ENCODE measurements around the gene TCF12. TPM values are rescaled to one million over a fixed set of nuclear protein-coding genes. Genes with fewer than 3 reads are reported as not detected.
"Not testable (repeated sequence)": the region's sequence is repeated elsewhere in the genome, so short reads cannot be mapped to it uniquely, and the experiment has no call there.

Gene TCF12
- total and polyA plus RNA-seq, 5 experiments from 2014 or later: 43.2 to 77.3 (median 54.3) TPM

DNA sequence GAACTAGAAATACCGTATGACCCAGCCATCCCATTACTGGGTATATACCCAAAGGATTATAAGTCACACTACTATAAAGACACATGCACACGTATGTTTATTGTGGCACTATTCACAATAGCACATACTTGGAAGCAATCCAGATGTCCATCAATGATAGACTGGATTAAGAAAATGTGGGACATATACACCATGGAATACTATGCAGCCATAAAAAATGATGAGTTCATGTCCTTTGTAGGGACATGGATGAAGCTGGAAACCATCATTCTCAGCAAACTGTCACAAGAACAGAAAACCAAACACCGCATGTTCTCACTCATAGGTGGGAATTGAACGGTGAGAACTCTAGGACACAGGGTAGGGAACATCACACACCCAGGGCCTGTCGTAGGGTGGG lies 36.6 kb downstream of the TCF12 start:
- H3K36me3 Mint-ChIP-seq: peaks cover 9 to 32% (median 21%) of the 10 kb centered on the region in 3 donors
- ATAC-seq, H3K4me3 Mint-ChIP-seq, DNase-seq, H3K27me3 Mint-ChIP-seq, H3K27ac Mint-ChIP-seq: not testable (repeated sequence)
- POLR2A ChIA-PET: interaction anchor here (0.9 kb wide), 1 partner anchor 36 kb away, joined by 4 read pairs; no protein-coding TSS in a partner anchor
- H3K4me1 Mint-ChIP-seq: peaks cover 17 to 45% (median 38%) of the 10 kb centered on the region in 4 donors
- peaks cover 0 to 38% (median 12%) of the 10 kb centered on the region in 9 donors for H3K9me3 Mint-ChIP-seq

DNA sequence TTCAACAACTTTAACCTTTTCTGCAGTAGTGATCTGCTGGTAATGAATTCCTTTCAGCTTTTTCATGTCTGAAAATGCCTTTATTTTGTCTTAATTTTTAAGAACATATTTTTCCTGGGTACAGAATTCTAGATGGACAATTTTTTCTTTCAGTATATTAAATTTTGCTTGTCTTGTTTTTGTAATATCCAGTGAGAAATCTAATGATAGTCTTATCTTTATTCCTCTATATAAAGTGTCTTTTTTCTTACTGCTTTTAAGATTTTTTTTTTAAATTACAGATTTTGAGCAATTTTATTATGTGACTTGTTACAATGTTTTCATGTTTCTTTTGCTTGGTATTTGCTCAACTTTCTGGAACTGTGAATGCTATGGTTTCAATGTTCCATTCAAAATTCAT lies 38.1 kb downstream of the TCF12 start:
- H3K4me1 Mint-ChIP-seq: peaks cover 14 to 43% (median 30%) of the 10 kb centered on the region in 4 donors
- POLR2A ChIA-PET: no interaction called here

GRCh38 chr15:56957812-56958406 lies 39.5 kb downstream of the TCF12 start:
- Mint-ChIP-seq H3K27ac (peak overlapping the region in 8 of 10 donors; percentile 11 to 46 (median 32)), H3K4me1 (peaks cover 13 to 50% (median 34%) of the 10 kb centered on the region in 4 donors), H3K27me3 (no peaks in the 10 kb centered on the region), H3K36me3 (peaks cover 9 to 27% (median 14%) of the 10 kb centered on the region in 3 donors), H3K4me3 (peak overlapping the region in 6 of 10 donors; percentile 7 to 60 (median 40)), H3K9me3 (peaks cover 0 to 38% (median 12%) of the 10 kb centered on the region in 9 donors)
- DNase-seq (no peak), ATAC-seq (peak in 1 of 2 donors; percentile 38)
- POLR2A ChIA-PET: no interaction called here

More for the DNA sequence above, 38.1 kb downstream of the TCF12 start:
- Mint-ChIP-seq H3K36me3 (peaks cover 9 to 29% (median 16%) of the 10 kb centered on the region in 3 donors), H3K4me3 (no peak overlapping the region), H3K27me3 (no peaks in the 10 kb centered on the region), H3K9me3 (peaks cover 0 to 38% (median 12%) of the 10 kb centered on the region in 9 donors), H3K27ac (no peak overlapping the region)
- DNase-seq (no peak), ATAC-seq (no peak)

- H3K27me3 Mint-ChIP-seq: no peaks in the 10 kb centered on the region
- H3K36me3 Mint-ChIP-seq: peaks cover 9 to 24% (median 13%) of the 10 kb centered on the region in 3 donors
- H3K4me1 Mint-ChIP-seq: peaks cover 21 to 58% (median 47%) of the 10 kb centered on the region in 4 donors
- DNase-seq: peak in 2 of 10 donors; percentile 5 to 13
- peak overlapping the region in 1 of 10 donors; percentile 19 for H3K27ac Mint-ChIP-seq
- H3K4me3 Mint-ChIP-seq: peak overlapping the region in 4 of 10 donors; percentile 8 to 37 (median 32)
- peaks cover 0 to 35% (median 12%) of the 10 kb centered on the region in 9 donors for H3K9me3 Mint-ChIP-seq
- POLR2A ChIA-PET: interaction anchor here (0.5 kb wide), 1 partner anchor 1298 kb away, joined by 3 read pairs; no protein-coding TSS in a partner anchor
- peak in 1 of 2 donors; percentile 42 for ATAC-seq
These were observed 40.8 kb downstream of the TCF12 start for GRCh38 chr15:56959318-56959648.

DNA sequence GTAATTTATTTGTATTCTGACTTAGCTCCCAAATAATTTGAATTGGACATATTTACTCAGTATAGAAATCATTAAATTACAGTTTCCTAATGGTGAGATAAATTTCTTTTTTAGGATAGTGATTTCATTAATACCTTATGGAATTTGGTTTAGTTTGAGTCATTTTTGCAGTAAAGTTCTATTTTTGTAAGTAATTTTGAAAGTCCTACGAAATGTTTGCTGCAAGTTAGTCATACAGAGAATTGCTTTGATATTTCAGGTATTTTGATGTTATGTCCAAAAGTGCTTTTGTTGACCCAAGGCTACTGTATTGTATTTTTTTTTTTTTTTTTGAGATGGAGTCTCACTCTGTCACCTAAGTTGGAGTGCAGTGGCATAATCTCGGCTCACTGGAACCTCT lies 41.7 kb downstream of the TCF12 start:
- ATAC-seq (no peak), DNase-seq (no peak)
- POLR2A ChIA-PET: interaction anchor here (0.5 to 0.6 kb wide), 2 partner anchors 118 to 1299 kb away, joined by 3 to 4 read pairs; no protein-coding TSS in a partner anchor
- Mint-ChIP-seq H3K36me3 (peaks cover 6 to 16% (median 9%) of the 10 kb centered on the region in 3 donors), H3K4me3 (no peak overlapping the region), H3K27me3 (no peaks in the 10 kb centered on the region), H3K4me1 (peaks cover 19 to 60% (median 49%) of the 10 kb centered on the region in 4 donors), H3K9me3 (peaks cover 0 to 27% (median 12%) of the 10 kb centered on the region in 9 donors), H3K27ac (peak overlapping the region in 1 of 10 donors; percentile 43)

DNA sequence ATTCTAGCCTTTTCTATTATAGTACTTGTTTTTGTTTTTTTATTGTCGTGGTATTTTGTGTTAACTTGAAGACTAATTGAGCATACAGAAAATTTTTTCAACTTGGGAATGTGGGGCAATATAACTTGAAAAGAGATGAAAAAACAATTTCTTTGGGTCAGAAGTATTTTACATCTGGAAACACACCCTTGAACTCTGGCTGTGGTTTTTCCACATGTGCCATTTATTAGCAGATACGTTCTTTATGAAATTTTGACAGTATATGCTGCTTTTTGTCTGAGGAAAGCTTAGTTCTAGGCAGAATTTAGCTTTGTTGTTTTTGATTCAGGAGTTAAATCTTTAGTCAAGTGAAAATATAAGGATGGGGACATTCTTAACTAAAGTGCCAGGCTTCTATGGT lies 44.7 kb downstream of the TCF12 start:
- Mint-ChIP-seq H3K4me1 (peaks cover 19 to 66% (median 48%) of the 10 kb centered on the region in 4 donors), H3K36me3 (no peaks in the 10 kb centered on the region), H3K27ac (peak overlapping the region; percentile 29 to 86 (median 74)), H3K9me3 (peaks cover 0 to 1% (median 0%) of the 10 kb centered on the region in 9 donors), H3K4me3 (peak overlapping the region in 8 of 10 donors; percentile 58 to 78 (median 68)), H3K27me3 (no peaks in the 10 kb centered on the region)
- DNase-seq (no peak), ATAC-seq (no peak)
- POLR2A ChIA-PET: no interaction called here

DNA sequence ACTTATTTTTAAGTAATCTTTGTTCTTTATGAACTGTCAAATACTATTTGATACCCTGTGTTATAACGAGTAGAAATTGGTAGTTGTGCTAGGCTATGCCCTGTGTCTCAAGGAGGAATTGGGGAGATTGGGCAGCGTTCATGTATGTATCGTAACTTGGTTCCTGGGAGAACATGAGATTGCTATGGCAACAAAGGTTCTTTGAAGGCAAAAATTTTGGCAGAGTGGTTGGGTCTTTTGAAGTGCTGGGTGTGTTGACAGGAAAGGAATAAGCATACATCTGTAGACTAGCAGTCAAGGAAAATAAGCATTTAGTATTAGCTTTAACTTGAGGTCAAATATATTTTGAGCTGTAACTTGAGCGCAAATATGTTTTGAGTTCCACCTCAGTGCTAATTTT lies 45.3 kb downstream of the TCF12 start:
- Mint-ChIP-seq H3K4me1 (peaks cover 18 to 67% (median 48%) of the 10 kb centered on the region in 4 donors), H3K4me3 (peak overlapping the region; percentile 10 to 79 (median 68)), H3K27me3 (no peaks in the 10 kb centered on the region), H3K9me3 (no peaks in the 10 kb centered on the region), H3K36me3 (no peaks in the 10 kb centered on the region), H3K27ac (peak overlapping the region; percentile 29 to 86 (median 74))
- POLR2A ChIA-PET: no interaction called here
- DNase-seq (peak in 7 of 10 donors; percentile 3 to 62 (median 37)), ATAC-seq (peak; percentile 78 to 86)

- H3K4me3 Mint-ChIP-seq: peak overlapping the region in 9 of 10 donors; percentile 6 to 72 (median 59)
- DNase-seq (no peak), ATAC-seq (no peak)
- POLR2A ChIA-PET: no interaction called here
- peak overlapping the region in 8 of 10 donors; percentile 67 to 86 (median 74) for H3K27ac Mint-ChIP-seq
- peaks cover 21 to 67% (median 48%) of the 10 kb centered on the region in 4 donors for H3K4me1 Mint-ChIP-seq
- no peaks in the 10 kb centered on the region for H3K27me3 Mint-ChIP-seq
- H3K9me3 Mint-ChIP-seq: no peaks in the 10 kb centered on the region
- no peaks in the 10 kb centered on the region for H3K36me3 Mint-ChIP-seq
These were observed 45.7 kb downstream of the TCF12 start for GRCh38 chr15:56964182-56964581.

- peak overlapping the region in 2 of 10 donors; percentile 21 to 34 for H3K27ac Mint-ChIP-seq
- peaks cover 27 to 68% (median 52%) of the 10 kb centered on the region in 4 donors for H3K4me1 Mint-ChIP-seq
These were observed 47.0 kb downstream of the TCF12 start for GRCh38 chr15:56965231-56966013.

GRCh38 chr15:56967336-56967735 lies 48.9 kb downstream of the TCF12 start:
- ATAC-seq (no peak), DNase-seq (no peak)
- no peaks in the 10 kb centered on the region for H3K27me3 Mint-ChIP-seq
- H3K36me3 Mint-ChIP-seq: no peaks in the 10 kb centered on the region
- peaks cover 0 to 2% (median 0%) of the 10 kb centered on the region in 9 donors for H3K9me3 Mint-ChIP-seq
- peaks cover 29 to 74% (median 56%) of the 10 kb centered on the region in 4 donors for H3K4me1 Mint-ChIP-seq
- POLR2A ChIA-PET: interaction anchor here (0.7 kb wide), 1 partner anchor 1648 kb away, joined by 3 read pairs; the partner anchor contains the start of genes PIGB and PIGBOS1
- H3K27ac Mint-ChIP-seq: peak overlapping the region in 2 of 10 donors; percentile 16 to 58
- no peak overlapping the region for H3K4me3 Mint-ChIP-seq

More at GRCh38 chr15:56965231-56966013, 47.0 kb downstream of the TCF12 start:
- ATAC-seq (no peak), DNase-seq (no peak)
- Mint-ChIP-seq H3K4me3 (no peak overlapping the region), H3K9me3 (peaks cover 0 to 2% (median 0%) of the 10 kb centered on the region in 9 donors), H3K36me3 (no peaks in the 10 kb centered on the region), H3K27me3 (no peaks in the 10 kb centered on the region)
- POLR2A ChIA-PET: no interaction called here

DNA sequence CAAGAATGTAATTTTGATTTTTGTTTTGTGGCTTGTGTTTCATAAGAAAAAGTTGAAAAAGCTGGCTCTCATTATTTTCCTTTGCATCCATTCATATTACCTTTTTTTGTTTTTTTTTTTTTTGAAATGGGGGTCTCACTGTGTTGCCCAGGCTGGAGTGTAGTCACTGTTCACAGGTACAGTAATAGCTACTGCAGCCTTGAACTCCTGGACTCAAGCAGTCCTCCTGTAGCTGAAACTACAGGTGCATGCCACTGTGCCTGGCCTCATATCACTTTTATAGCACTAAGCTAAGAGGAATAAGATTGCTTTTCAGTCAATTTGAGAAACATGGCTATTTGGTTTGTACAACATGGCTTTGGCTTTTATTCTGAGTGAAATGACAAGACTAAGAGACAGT lies 49.8 kb downstream of the TCF12 start:
- no peak overlapping the region for H3K4me3 Mint-ChIP-seq
- peaks cover 30 to 74% (median 56%) of the 10 kb centered on the region in 4 donors for H3K4me1 Mint-ChIP-seq
- H3K27ac Mint-ChIP-seq: peak overlapping the region in 1 of 10 donors; percentile 36
- H3K9me3 Mint-ChIP-seq: peaks cover 0 to 2% (median 0%) of the 10 kb centered on the region in 9 donors
- POLR2A ChIA-PET: no interaction called here
- H3K27me3 Mint-ChIP-seq: no peaks in the 10 kb centered on the region
- no peaks in the 10 kb centered on the region for H3K36me3 Mint-ChIP-seq
- DNase-seq: no peak
- no peak for ATAC-seq

DNA sequence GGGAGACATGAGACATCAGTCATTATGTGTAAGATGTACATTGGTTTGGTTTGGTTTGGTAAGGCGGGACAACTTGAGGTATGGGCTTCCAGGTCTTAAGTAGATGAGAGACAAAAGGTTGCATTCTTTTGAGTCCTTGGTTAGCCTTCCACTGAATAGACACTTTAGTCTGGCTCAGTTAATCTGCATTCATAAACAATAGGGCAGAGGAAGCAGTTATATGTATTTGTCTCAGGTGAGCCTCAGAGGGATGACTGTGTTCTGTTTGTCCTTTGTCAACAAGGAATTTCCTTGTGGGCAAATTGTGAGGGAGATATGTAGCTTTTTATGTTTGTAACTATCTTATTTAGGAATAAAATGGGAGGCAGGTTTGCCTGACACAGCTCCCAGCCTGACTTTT lies 50.4 kb downstream of the TCF12 start:
- Mint-ChIP-seq H3K4me3 (peak overlapping the region in 1 of 10 donors; percentile 5), H3K4me1 (peaks cover 25 to 74% (median 56%) of the 10 kb centered on the region in 4 donors), H3K27ac (no peak overlapping the region), H3K9me3 (peaks cover 0 to 2% (median 0%) of the 10 kb centered on the region in 9 donors), H3K27me3 (no peaks in the 10 kb centered on the region), H3K36me3 (no peaks in the 10 kb centered on the region)
- DNase-seq: no peak
- POLR2A ChIA-PET: no interaction called here
- no peak for ATAC-seq
